ENCODE measurements around the gene PLA2G3. TPM values are rescaled to one million over a fixed set of nuclear protein-coding genes. Genes with fewer than 3 reads are reported as not detected.

PLA2G3 gene
- total and polyA plus RNA-seq, 7 donors, result 5.2 TPM; not detected in 6

DNA sequence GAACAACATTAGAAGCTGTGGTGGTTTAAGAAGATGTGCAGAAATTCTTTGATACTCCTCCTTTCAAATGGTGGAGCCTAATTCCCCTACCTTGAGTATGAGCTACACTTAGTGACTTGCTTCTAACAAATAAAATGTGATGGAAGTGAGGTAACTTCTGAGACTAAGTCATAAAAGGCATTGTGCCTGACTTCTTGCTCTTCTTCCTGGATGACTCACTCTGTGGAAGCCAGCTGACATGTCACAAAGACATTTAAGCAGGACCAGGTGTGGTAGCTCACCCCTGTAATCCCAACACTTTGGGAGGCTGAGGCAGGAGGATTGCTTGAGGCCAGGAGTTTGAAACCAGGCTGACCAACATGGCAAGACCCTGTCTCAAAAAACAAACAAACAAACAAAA lies 3.9 kb upstream of the PLA2G3 start:
- Histone ChIP-seq H3K4me1 (peaks cover 0 to 10% (median 5%) of the 10 kb centered on the region in 4 donors), H3K27me3 (peaks cover 0 to 13% (median 12%) of the 10 kb centered on the region in 3 donors), H3K4me3 (no peak overlapping the region), H3K27ac (no peak overlapping the region), H3K36me3 (no peaks in the 10 kb centered on the region), H3K9me3 (no peaks in the 10 kb centered on the region)
- intact Hi-C loops (cut with DNase I), result no loop called here
- no peak for DNase-seq
- no peak for TF ChIP-seq EP300 (IDR thresholded peaks at IDR 0.05)
- TF ChIP-seq, protein P1, sequence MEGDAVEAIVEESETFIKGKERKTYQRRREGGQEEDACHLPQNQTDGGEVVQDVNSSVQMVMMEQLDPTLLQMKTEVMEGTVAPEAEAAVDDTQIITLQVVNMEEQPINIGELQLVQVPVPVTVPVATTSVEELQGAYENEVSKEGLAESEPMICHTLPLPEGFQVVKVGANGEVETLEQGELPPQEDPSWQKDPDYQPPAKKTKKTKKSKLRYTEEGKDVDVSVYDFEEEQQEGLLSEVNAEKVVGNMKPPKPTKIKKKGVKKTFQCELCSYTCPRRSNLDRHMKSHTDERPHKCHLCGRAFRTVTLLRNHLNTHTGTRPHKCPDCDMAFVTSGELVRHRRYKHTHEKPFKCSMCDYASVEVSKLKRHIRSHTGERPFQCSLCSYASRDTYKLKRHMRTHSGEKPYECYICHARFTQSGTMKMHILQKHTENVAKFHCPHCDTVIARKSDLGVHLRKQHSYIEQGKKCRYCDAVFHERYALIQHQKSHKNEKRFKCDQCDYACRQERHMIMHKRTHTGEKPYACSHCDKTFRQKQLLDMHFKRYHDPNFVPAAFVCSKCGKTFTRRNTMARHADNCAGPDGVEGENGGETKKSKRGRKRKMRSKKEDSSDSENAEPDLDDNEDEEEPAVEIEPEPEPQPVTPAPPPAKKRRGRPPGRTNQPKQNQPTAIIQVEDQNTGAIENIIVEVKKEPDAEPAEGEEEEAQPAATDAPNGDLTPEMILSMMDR (IDR thresholded peaks at IDR 0.05), result no peak
- TF ChIP-seq POLR2AphosphoS5 (IDR thresholded peaks at IDR 0.05), result no peak
- no peak for TF ChIP-seq POLR2A (IDR thresholded peaks at IDR 0.05)

DNA sequence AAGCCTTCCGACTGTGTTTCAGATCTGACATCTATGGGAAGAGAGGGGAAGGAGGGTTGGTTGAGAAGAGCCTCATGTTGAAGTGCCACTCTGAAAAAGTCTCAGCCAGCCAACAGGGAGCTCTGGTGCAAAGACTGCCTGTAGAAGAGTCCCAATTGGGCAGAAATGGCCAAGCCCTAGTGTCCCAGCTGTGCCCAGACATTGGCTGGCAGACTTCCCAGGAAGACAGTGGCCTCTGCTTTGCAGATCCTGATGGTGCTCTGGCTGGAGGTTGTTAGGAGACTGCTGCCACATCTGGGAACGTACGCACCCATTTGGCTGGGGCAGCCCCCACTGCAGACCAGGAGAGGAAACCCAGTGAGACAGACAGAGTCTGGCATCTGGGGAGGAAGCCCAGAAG lies 3.2 kb upstream of the PLA2G3 start:
- Histone ChIP-seq H3K27ac (no peak overlapping the region), H3K4me1 (peaks cover 0 to 3% (median 1%) of the 10 kb centered on the region in 4 donors), H3K4me3 (no peak overlapping the region), H3K27me3 (peaks cover 0 to 20% (median 16%) of the 10 kb centered on the region in 3 donors), H3K36me3 (no peaks in the 10 kb centered on the region), H3K9me3 (no peaks in the 10 kb centered on the region)
- no peak for DNase-seq
- TF ChIP-seq POLR2AphosphoS5 (IDR thresholded peaks at IDR 0.05), result no peak
- TF ChIP-seq POLR2A (IDR thresholded peaks at IDR 0.05), result no peak
- no peak for TF ChIP-seq EP300 (IDR thresholded peaks at IDR 0.05)
- TF ChIP-seq, protein P1 (IDR thresholded peaks at IDR 0.05), result no peak
- WGBS, 2 donors, result 85 to 86% methylated on average over 3 of the region's 3 CpGs
- intact Hi-C loops (cut with DNase I), result no loop called here

DNA sequence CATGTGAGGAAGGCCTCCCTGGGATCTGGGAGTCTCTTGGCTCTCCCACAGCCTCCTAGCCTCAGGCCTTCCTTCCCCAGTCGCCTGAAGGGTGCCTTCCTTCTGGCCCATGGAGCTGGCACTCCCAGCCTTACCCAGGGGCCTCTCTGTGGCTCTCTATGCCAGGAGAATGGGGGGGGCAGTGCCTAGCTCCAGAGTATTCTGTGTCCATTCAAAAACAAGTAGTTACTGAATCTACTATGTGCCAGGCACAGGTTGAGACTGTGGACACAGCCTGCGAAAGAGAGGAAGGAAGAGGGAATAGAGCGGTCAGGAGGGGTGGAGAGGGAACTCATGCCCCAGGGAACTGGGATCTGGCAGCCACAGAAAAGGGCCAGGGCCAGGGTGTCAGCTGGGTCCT lies 2.7 kb upstream of the PLA2G3 start:
- intact Hi-C loops (cut with DNase I), result no loop called here
- Histone ChIP-seq H3K4me3 (no peak overlapping the region), H3K36me3 (no peaks in the 10 kb centered on the region), H3K4me1 (no peaks in the 10 kb centered on the region), H3K9me3 (no peaks in the 10 kb centered on the region), H3K27ac (no peak overlapping the region), H3K27me3 (peaks cover 0 to 24% (median 16%) of the 10 kb centered on the region in 3 donors)
- DNase-seq, result no peak
- no peak for TF ChIP-seq EP300 (IDR thresholded peaks at IDR 0.05)
- TF ChIP-seq, protein P1 (IDR thresholded peaks at IDR 0.05), result no peak
- no peak for TF ChIP-seq POLR2AphosphoS5 (IDR thresholded peaks at IDR 0.05)
- no peak for TF ChIP-seq POLR2A (IDR thresholded peaks at IDR 0.05)
- WGBS, 2 donors, result 79 to 86% methylated on average over 3 of the region's 3 CpGs

DNA sequence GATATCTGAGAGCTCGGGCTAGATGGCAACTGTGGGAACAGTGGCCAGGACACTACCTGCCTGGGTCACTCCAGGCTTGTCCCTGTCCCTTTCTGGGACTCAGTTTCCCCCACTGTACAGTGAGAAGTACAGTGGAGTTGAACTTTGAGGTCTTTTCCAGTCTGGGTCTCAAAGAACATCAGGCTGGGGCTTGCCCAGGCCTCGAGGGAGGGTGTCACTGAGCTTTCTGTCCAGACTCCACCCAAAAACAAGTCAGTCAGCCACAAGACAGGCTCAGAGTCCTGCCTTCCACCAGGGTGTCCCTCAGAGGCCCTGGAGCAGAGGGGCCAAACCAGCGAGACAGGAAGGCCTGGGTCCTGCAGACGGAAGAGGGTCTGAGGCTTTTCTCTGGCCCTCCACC lies 2.0 kb upstream of the PLA2G3 start:
- H3K27me3 ChIP-seq, result peaks cover 0 to 24% (median 16%) of the 10 kb centered on the region in 3 donors
- DNase-seq, result no peak
- H3K9me3 ChIP-seq, result no peaks in the 10 kb centered on the region
- intact Hi-C loops (cut with DNase I), result no loop called here
- WGBS, 2 donors, result 82 to 88% methylated on average over 4 of the region's 4 CpGs
- H3K27ac ChIP-seq, result no peak overlapping the region
- no peak for TF ChIP-seq POLR2AphosphoS5 (IDR thresholded peaks at IDR 0.05)
- TF ChIP-seq EP300 (IDR thresholded peaks at IDR 0.05), result no peak
- no peak for TF ChIP-seq POLR2A (IDR thresholded peaks at IDR 0.05)
- TF ChIP-seq, protein P1 (IDR thresholded peaks at IDR 0.05), result no peak
- no peak overlapping the region for H3K4me3 ChIP-seq
- H3K4me1 ChIP-seq, result no peaks in the 10 kb centered on the region
- no peaks in the 10 kb centered on the region for H3K36me3 ChIP-seq

DNA sequence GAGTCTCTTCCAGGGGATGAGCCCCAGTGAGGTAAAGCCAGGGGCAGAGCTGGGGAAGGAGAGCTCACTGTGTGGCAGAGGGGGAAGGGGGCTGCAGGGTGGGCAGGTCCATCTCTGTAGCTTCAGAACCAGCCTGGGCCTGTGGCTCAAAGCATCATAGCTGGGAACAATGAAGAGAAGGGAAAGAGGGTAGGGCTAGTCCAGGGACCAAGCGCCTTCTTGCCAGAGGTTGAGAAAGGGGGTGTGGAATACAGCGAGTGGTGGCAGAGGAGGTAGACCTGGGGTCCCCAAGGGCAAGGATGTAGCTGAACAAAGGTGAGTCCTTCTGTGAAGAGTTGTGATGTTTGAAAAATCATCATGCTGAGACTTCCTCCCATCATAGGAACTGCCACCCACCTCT lies 1.2 kb upstream of the PLA2G3 start:
- WGBS, 2 donors, result 93 to 94% methylated on average over 2 of the region's 2 CpGs
- Histone ChIP-seq H3K9me3 (no peaks in the 10 kb centered on the region), H3K27me3 (peaks cover 0 to 24% (median 16%) of the 10 kb centered on the region in 3 donors), H3K27ac (no peak overlapping the region), H3K4me1 (no peaks in the 10 kb centered on the region), H3K36me3 (no peaks in the 10 kb centered on the region), H3K4me3 (no peak overlapping the region)
- intact Hi-C loops (cut with DNase I), result no loop called here
- no peak for DNase-seq
- TF ChIP-seq POLR2AphosphoS5 (IDR thresholded peaks at IDR 0.05) (no peak), POLR2A (IDR thresholded peaks at IDR 0.05) (no peak), EP300 (IDR thresholded peaks at IDR 0.05) (no peak)
- TF ChIP-seq, protein P1 (IDR thresholded peaks at IDR 0.05), result no peak
